Thyroid gland (tissue), 4 donors: ENCODE data around the gene ASAP2.

Experiments
- POLR2A ChIP-seq, 2 donors: fragments of 450-650 bp; IDR thresholded peaks; one replicate each; pipeline ENCODE4 v1.6.1; 2017; ENCODE audit warnings: antibody characterized with exemption in 2 of 2, mild to moderate bottlenecking in 2 of 2, moderate library complexity in 1 of 2
- TF ChIP-seq, protein P1 (sequence below), 6 experiments: fragments of 200-600 bp in 3 of 6; fragments of 450-650 bp in 3 of 6; sonication (generic) in 3 of 6; IDR thresholded peaks; one replicate each; pipeline ENCODE4 v1.5.1; 2016 to 2019; ENCODE audit warnings: antibody characterized with exemption in 6 of 6, mild to moderate bottlenecking in 2 of 6, inconsistent platforms in 1 of 6, moderate library complexity in 1 of 6

DNA sequence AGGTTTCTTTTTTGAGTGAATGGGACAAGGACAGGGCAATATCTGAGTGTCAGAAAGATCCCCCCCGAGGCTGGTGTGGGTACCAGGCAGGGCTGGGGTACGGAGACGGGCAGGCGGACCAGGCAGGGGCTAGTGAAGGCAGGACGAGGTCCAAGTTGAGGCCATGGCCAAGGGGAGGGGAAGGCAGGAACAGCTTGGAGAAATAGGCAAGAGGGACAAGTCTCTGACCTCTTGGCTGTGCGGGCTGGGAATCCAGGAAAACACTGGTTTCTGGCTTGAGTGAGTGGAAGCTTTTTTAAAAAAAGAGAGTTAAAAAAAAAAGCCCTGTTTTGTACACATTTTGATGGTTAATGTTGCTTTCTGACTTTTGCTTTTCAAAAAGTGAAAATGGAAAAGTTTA is 30.3 kb downstream of the ASAP2 start:
- TF ChIP-seq, protein P1, sequence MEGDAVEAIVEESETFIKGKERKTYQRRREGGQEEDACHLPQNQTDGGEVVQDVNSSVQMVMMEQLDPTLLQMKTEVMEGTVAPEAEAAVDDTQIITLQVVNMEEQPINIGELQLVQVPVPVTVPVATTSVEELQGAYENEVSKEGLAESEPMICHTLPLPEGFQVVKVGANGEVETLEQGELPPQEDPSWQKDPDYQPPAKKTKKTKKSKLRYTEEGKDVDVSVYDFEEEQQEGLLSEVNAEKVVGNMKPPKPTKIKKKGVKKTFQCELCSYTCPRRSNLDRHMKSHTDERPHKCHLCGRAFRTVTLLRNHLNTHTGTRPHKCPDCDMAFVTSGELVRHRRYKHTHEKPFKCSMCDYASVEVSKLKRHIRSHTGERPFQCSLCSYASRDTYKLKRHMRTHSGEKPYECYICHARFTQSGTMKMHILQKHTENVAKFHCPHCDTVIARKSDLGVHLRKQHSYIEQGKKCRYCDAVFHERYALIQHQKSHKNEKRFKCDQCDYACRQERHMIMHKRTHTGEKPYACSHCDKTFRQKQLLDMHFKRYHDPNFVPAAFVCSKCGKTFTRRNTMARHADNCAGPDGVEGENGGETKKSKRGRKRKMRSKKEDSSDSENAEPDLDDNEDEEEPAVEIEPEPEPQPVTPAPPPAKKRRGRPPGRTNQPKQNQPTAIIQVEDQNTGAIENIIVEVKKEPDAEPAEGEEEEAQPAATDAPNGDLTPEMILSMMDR (IDR thresholded peaks at IDR 0.05): no peak
- TF ChIP-seq POLR2A (IDR thresholded peaks at IDR 0.05): no peak
